DOHH2 (cell line): ENCODE data around the gene USP30.
"Not testable (repeated sequence)": the region's sequence is repeated elsewhere in the genome, so short reads cannot be mapped to it uniquely, and the experiment has no call there.

Source experiments
- H3F3A ChIP-seq: fragments of 200-600 bp; sonication (generic), shearing (Covaris generic); 2 replicates; pipeline ENCODE4 v1.6.0; 2016; ENCODE audit warnings: antibody characterized with exemption, mild to moderate bottlenecking; ENCODE audit not compliant: control insufficient read depth, insufficient read depth
- H3K27ac ChIP-seq: fragments of 200-600 bp; sonication (generic); 2 replicates; pipeline ENCODE4 v1.5.1; 2014; ENCODE audit warnings: low read depth, mild to moderate bottlenecking, low read length, moderate library complexity
- H3K27me3 ChIP-seq: fragments of 200-600 bp; sonication (generic); 2 replicates; pipeline ENCODE4 v1.6.1; 2014; ENCODE audit warnings: mild to moderate bottlenecking, low read length, mixed read lengths; ENCODE audit not compliant: control insufficient read depth
- H3K36me3 ChIP-seq: fragments of 200-600 bp; sonication (generic); 2 replicates; pipeline ENCODE4 v1.6.1; 2014; ENCODE audit warnings: mild to moderate bottlenecking, low read length, moderate library complexity, mixed read lengths; ENCODE audit not compliant: control insufficient read depth
- H3K4me1 ChIP-seq: fragments of 200-600 bp; sonication (generic); 2 replicates; pipeline ENCODE4 v1.6.1; 2014; ENCODE audit warnings: mild to moderate bottlenecking, low read length, mixed read lengths; ENCODE audit not compliant: control insufficient read depth
- H3K4me2 ChIP-seq: fragments of 200-600 bp; sonication (generic); 2 replicates; pipeline ENCODE4 v1.6.0; 2014; ENCODE audit warnings: mild to moderate bottlenecking, low read length, moderate library complexity
- H3K4me3 ChIP-seq: fragments of 200-600 bp; sonication (generic); 2 replicates; pipeline ENCODE4 v1.5.1; 2014; ENCODE audit warnings: mild to moderate bottlenecking, low read length, mixed read lengths
- H3K79me2 ChIP-seq: fragments of 200-600 bp; sonication (generic); 2 replicates; pipeline ENCODE4 v1.6.1; 2014; ENCODE audit warnings: mild to moderate bottlenecking, low read length, mixed read lengths; ENCODE audit not compliant: control insufficient read depth
- H3K9me2 ChIP-seq: fragments of 200-600 bp; sonication (generic); replicated peaks from 2 replicates; pipeline ENCODE4 v1.6.1; 2014; ENCODE audit warnings: mild to moderate bottlenecking, low read length, mixed read lengths; ENCODE audit not compliant: control insufficient read depth
- H3K9me3 ChIP-seq: fragments of 200-600 bp; sonication (generic); 2 replicates; pipeline ENCODE4 v1.6.1; 2014; ENCODE audit warnings: antibody characterized with exemption, low read length, mixed read lengths; ENCODE audit not compliant: control insufficient read depth, insufficient read depth
- H4K20me1 ChIP-seq: fragments of 200-600 bp; sonication (generic); 2 replicates; pipeline ENCODE4 v1.6.0; 2014; ENCODE audit warnings: low read depth, mild to moderate bottlenecking, antibody characterized with exemption, low read length, moderate library complexity; ENCODE audit not compliant: control insufficient read depth, insufficient read depth
- EZH2phosphoT487 ChIP-seq: fragments of 200-600 bp; sonication (generic); IDR thresholded peaks from 2 replicates; pipeline ENCODE4 v1.6.1; 2017; ENCODE audit warnings: borderline replicate concordance, mild to moderate bottlenecking, antibody characterized with exemption, low read length, moderate library complexity, mixed read lengths
- TF ChIP-seq, protein P1 (sequence below): fragments of 200-600 bp; sonication (generic); IDR thresholded peaks from one replicate; pipeline ENCODE4 v1.5.1; 2014; ENCODE audit warnings: antibody characterized with exemption, mild to moderate bottlenecking, low read depth, low read length; ENCODE audit not compliant: poor library complexity, severe bottlenecking

The USP30 gene

GRCh38 chr12:109053382-109054123, 1.2 kb downstream of the USP30 start:
- peak overlapping the region; percentile 84 for H3K4me3 ChIP-seq
- no peak for TF ChIP-seq EZH2phosphoT487
- TF ChIP-seq, protein P1, sequence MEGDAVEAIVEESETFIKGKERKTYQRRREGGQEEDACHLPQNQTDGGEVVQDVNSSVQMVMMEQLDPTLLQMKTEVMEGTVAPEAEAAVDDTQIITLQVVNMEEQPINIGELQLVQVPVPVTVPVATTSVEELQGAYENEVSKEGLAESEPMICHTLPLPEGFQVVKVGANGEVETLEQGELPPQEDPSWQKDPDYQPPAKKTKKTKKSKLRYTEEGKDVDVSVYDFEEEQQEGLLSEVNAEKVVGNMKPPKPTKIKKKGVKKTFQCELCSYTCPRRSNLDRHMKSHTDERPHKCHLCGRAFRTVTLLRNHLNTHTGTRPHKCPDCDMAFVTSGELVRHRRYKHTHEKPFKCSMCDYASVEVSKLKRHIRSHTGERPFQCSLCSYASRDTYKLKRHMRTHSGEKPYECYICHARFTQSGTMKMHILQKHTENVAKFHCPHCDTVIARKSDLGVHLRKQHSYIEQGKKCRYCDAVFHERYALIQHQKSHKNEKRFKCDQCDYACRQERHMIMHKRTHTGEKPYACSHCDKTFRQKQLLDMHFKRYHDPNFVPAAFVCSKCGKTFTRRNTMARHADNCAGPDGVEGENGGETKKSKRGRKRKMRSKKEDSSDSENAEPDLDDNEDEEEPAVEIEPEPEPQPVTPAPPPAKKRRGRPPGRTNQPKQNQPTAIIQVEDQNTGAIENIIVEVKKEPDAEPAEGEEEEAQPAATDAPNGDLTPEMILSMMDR, result no peak
- no peaks in the 10 kb centered on the region for H3K9me3 ChIP-seq
- no peaks in the 10 kb centered on the region for H3K9me2 ChIP-seq
- peak overlapping the region; percentile 71 for H3K4me2 ChIP-seq
- H3K36me3 ChIP-seq, result peaks cover 23% of the 10 kb centered on the region
- peaks cover 10% of the 10 kb centered on the region; the same call in 1 of the 2 replicates for H3F3A ChIP-seq
- H4K20me1 ChIP-seq, result no peaks in the 10 kb centered on the region
- H3K27ac ChIP-seq, result peak overlapping the region; percentile 49
- H3K79me2 ChIP-seq, result peaks cover 33% of the 10 kb centered on the region
- H3K27me3 ChIP-seq, result no peaks in the 10 kb centered on the region
- peaks cover 39% of the 10 kb centered on the region for H3K4me1 ChIP-seq

GRCh38 chr12:109054124-109054513, 1.7 kb downstream of the USP30 start:
- peaks cover 12% of the 10 kb centered on the region for H3F3A ChIP-seq
- H4K20me1 ChIP-seq, H3K27me3 ChIP-seq, H3K9me3 ChIP-seq, H3K9me2 ChIP-seq: not testable (repeated sequence)
- peak overlapping the region; percentile 49 for H3K27ac ChIP-seq
- H3K79me2 ChIP-seq, result peaks cover 33% of the 10 kb centered on the region
- H3K36me3 ChIP-seq, result peaks cover 28% of the 10 kb centered on the region
- peak overlapping the region; percentile 84 for H3K4me3 ChIP-seq
- peak overlapping the region; percentile 71 for H3K4me2 ChIP-seq
- H3K4me1 ChIP-seq, result peaks cover 39% of the 10 kb centered on the region

- Histone ChIP-seq H3K4me3 (no peak overlapping the region), H3K36me3 (peaks cover 28% of the 10 kb centered on the region), H3K27ac (no peak overlapping the region), H4K20me1 (no peaks in the 10 kb centered on the region), H3F3A (peaks cover 12% of the 10 kb centered on the region), H3K27me3 (no peaks in the 10 kb centered on the region), H3K4me2 (peak overlapping the region; percentile 71; the same call in 1 of the 2 replicates), H3K9me2 (no peaks in the 10 kb centered on the region), H3K9me3 (no peaks in the 10 kb centered on the region), H3K79me2 (peaks cover 33% of the 10 kb centered on the region), H3K4me1 (peaks cover 39% of the 10 kb centered on the region)
- TF ChIP-seq EZH2phosphoT487, result no peak
- TF ChIP-seq, protein P1, result no peak
Measured at GRCh38 chr12:109054520-109054919, 2.1 kb downstream of the USP30 start.

- Histone ChIP-seq H3K27me3 (no peaks in the 10 kb centered on the region), H3F3A (peaks cover 27% of the 10 kb centered on the region), H3K4me1 (peaks cover 53% of the 10 kb centered on the region), H3K9me2 (no peaks in the 10 kb centered on the region), H4K20me1 (no peaks in the 10 kb centered on the region), H3K79me2 (peaks cover 33% of the 10 kb centered on the region), H3K27ac (no peak overlapping the region), H3K4me3 (no peak overlapping the region), H3K4me2 (no peak overlapping the region), H3K36me3 (peaks cover 38% of the 10 kb centered on the region), H3K9me3 (no peaks in the 10 kb centered on the region)
- TF ChIP-seq, protein P1, result no peak
- TF ChIP-seq EZH2phosphoT487, result no peak
Measured at GRCh38 chr12:109056891-109057290, 4.5 kb downstream of the USP30 start.
